ENCODE measurements around the gene RSF1. TPM values are rescaled to one million over a fixed set of nuclear protein-coding genes. Genes with fewer than 3 reads are reported as not detected.

Gene RSF1
- total RNA-seq, 1 experiment from 2014 or later, result 83.0 TPM

DNA sequence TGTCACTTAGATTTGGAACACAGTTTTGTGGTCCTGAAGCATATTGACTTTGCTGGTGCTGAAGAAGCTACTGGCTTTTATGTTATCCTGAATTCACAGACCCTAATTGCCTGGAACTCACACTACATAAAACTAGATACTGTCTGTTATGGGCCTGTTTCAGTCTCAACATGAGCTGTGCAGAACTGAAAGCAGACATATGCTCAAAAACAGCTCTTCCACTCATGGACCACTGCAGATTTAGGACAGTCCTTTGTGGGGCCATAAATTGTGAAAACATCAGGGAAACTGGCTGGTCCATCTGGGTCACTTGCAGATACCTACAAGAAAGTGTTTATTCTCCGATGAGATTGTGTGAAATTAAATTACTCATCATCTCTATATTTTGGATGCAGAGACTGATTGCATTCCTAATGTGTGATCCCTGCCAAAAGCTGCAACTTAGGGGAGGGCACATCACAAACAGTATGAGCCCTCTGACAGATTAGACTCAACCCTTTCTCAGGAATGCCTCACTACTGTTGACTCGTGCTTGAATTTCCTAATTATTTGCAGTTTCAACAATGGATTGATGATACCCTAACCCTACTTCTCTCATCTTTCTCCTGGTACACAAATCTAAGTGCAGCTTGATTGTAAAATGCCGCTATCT lies 172.7 kb downstream of the RSF1 start:
- ATAC-seq (no peak), DNase-seq (ENCODE audit: low read depth, low spot score) (no peak)
- no peaks in the 10 kb centered on the region for H3K36me3 ChIP-seq (ENCODE audit: control insufficient read depth, insufficient read depth, low read length)
- ChIA-PET POLR2A (no interaction called here), CTCF (no interaction called here)
- no peaks in the 10 kb centered on the region for H3K9me3 ChIP-seq (ENCODE audit: control insufficient read depth, insufficient read depth, low read depth, low read length)
- no TSS peak for BruUV-seq (replicated peaks)
- no peaks in the 10 kb centered on the region for H3K4me1 ChIP-seq (ENCODE audit: control insufficient read depth, insufficient read depth, low read length)
- no peak overlapping the region for H3K4me3 ChIP-seq (ENCODE audit: low read depth in 2 of 2, low read length in 2 of 2)
- H3K27me3 ChIP-seq (ENCODE audit: control insufficient read depth, insufficient read depth, low read length), result no peaks in the 10 kb centered on the region
- no peak overlapping the region for H3K27ac ChIP-seq (ENCODE audit: low read length)
- in situ Hi-C loops (cut with HindIII; ENCODE audit: low pct_unique_long_range_greater_than_20kb, low sequenced_read_pairs) (no loop called here), intact Hi-C loops (cut with micrococcal nuclease; ENCODE audit: unreplicated experiment) (no loop called here)
- no peak for TF ChIP-seq POLR2AphosphoS5 (IDR thresholded peaks at IDR 0.05; ENCODE audit: low read depth, low read length)

DNA sequence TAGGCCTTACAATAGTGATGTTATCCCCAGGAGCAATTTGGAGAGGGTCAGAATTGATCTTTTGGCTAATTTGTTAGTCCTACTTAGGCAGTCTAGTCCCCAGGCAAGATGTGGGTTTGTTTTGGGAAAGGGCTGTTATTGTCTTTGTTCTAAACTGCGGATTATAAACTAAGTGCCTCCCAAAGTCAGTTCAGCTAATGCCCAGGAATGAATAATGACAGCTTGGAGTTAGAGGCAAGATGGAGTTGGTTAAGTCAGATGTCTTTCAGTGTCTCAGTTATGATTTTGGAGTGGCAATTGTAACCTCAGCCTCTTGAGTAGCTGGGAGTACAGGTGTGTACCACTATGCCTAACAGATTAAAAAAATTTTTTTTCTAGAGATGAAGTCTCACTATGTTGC lies 175.6 kb downstream of the RSF1 start:
- DNase-seq (ENCODE audit: low read depth, low spot score) (no peak), ATAC-seq (no peak)
- POLR2A ChIA-PET, result interaction anchor here (0.6 kb wide), 1 partner anchor 153 kb away, joined by 5 read pairs; no protein-coding TSS in a partner anchor
- in situ Hi-C loops (cut with HindIII; ENCODE audit: low pct_unique_long_range_greater_than_20kb, low sequenced_read_pairs) (no loop called here), intact Hi-C loops (cut with micrococcal nuclease; ENCODE audit: unreplicated experiment) (no loop called here)
- H3K27ac ChIP-seq (ENCODE audit: low read length), result no peak overlapping the region
- CTCF ChIA-PET, result no interaction called here
- H3K9me3 ChIP-seq (ENCODE audit: control insufficient read depth, insufficient read depth, low read depth, low read length), result no peaks in the 10 kb centered on the region
- H3K27me3 ChIP-seq (ENCODE audit: control insufficient read depth, insufficient read depth, low read length), result no peaks in the 10 kb centered on the region
- TF ChIP-seq SIN3A (IDR thresholded peaks at IDR 0.05; ENCODE audit: borderline replicate concordance, insufficient read depth, low read depth, low read length) (no peak), POLR2AphosphoS5 (IDR thresholded peaks at IDR 0.05; ENCODE audit: low read depth, low read length) (no peak), TCF7L2 (IDR thresholded peaks at IDR 0.05; ENCODE audit: low read depth, low read length) (no peak)
- TF ChIP-seq, protein P1, sequence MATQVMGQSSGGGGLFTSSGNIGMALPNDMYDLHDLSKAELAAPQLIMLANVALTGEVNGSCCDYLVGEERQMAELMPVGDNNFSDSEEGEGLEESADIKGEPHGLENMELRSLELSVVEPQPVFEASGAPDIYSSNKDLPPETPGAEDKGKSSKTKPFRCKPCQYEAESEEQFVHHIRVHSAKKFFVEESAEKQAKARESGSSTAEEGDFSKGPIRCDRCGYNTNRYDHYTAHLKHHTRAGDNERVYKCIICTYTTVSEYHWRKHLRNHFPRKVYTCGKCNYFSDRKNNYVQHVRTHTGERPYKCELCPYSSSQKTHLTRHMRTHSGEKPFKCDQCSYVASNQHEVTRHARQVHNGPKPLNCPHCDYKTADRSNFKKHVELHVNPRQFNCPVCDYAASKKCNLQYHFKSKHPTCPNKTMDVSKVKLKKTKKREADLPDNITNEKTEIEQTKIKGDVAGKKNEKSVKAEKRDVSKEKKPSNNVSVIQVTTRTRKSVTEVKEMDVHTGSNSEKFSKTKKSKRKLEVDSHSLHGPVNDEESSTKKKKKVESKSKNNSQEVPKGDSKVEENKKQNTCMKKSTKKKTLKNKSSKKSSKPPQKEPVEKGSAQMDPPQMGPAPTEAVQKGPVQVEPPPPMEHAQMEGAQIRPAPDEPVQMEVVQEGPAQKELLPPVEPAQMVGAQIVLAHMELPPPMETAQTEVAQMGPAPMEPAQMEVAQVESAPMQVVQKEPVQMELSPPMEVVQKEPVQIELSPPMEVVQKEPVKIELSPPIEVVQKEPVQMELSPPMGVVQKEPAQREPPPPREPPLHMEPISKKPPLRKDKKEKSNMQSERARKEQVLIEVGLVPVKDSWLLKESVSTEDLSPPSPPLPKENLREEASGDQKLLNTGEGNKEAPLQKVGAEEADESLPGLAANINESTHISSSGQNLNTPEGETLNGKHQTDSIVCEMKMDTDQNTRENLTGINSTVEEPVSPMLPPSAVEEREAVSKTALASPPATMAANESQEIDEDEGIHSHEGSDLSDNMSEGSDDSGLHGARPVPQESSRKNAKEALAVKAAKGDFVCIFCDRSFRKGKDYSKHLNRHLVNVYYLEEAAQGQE (IDR thresholded peaks at IDR 0.05; ENCODE audit: insufficient read depth in 1 of 2, low read depth in 2 of 2, low read length in 1 of 2), result no peak
- TF ChIP-seq, protein P2, sequence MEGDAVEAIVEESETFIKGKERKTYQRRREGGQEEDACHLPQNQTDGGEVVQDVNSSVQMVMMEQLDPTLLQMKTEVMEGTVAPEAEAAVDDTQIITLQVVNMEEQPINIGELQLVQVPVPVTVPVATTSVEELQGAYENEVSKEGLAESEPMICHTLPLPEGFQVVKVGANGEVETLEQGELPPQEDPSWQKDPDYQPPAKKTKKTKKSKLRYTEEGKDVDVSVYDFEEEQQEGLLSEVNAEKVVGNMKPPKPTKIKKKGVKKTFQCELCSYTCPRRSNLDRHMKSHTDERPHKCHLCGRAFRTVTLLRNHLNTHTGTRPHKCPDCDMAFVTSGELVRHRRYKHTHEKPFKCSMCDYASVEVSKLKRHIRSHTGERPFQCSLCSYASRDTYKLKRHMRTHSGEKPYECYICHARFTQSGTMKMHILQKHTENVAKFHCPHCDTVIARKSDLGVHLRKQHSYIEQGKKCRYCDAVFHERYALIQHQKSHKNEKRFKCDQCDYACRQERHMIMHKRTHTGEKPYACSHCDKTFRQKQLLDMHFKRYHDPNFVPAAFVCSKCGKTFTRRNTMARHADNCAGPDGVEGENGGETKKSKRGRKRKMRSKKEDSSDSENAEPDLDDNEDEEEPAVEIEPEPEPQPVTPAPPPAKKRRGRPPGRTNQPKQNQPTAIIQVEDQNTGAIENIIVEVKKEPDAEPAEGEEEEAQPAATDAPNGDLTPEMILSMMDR (IDR thresholded peaks at IDR 0.05), result no peak
- BruUV-seq (replicated peaks), result no TSS peak
- H3K36me3 ChIP-seq (ENCODE audit: control insufficient read depth, insufficient read depth, low read length), result no peaks in the 10 kb centered on the region
- H3K4me1 ChIP-seq (ENCODE audit: control insufficient read depth, insufficient read depth, low read length), result no peaks in the 10 kb centered on the region
- no peak overlapping the region for H3K4me3 ChIP-seq (ENCODE audit: low read depth in 2 of 2, low read length in 2 of 2)

DNA sequence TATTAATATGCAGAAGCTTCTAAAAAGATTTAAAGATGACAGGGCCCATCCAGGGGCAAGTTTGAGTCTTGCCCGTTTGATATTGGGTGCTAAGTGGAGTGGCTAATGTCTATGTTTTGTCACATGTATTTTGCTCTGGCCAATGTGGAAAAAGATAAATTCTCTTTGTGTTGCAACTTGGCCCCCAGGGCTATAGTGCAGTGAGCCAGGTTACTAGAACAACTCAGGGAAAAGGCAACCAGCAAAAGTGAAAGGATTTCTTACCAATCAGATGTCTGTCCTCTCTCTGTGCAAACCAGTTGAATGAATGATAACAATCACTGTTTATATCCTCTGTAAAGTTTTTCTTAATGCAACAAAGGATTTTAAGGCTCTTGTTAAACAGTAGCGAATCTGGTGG lies 178.3 kb downstream of the RSF1 start:
- no peaks in the 10 kb centered on the region; the same call in 1 of the 2 replicates for H3K36me3 ChIP-seq (ENCODE audit: control insufficient read depth, insufficient read depth, low read length)
- H3K4me1 ChIP-seq (ENCODE audit: control insufficient read depth, insufficient read depth, low read length), result peaks cover 3% of the 10 kb centered on the region; the same call in 1 of the 2 replicates
- no peak overlapping the region for H3K4me3 ChIP-seq (ENCODE audit: low read depth in 2 of 2, low read length in 2 of 2)
- in situ Hi-C loops (cut with HindIII; ENCODE audit: low pct_unique_long_range_greater_than_20kb, low sequenced_read_pairs) (no loop called here), intact Hi-C loops (cut with micrococcal nuclease; ENCODE audit: unreplicated experiment) (no loop called here)
- TF ChIP-seq SIN3A (IDR thresholded peaks at IDR 0.05; ENCODE audit: borderline replicate concordance, insufficient read depth, low read depth, low read length) (no peak), POLR2AphosphoS5 (IDR thresholded peaks at IDR 0.05; ENCODE audit: low read depth, low read length) (no peak), TCF7L2 (IDR thresholded peaks at IDR 0.05; ENCODE audit: low read depth, low read length) (no peak)
- TF ChIP-seq, protein P1 (IDR thresholded peaks at IDR 0.05; ENCODE audit: insufficient read depth in 1 of 2, low read depth in 2 of 2, low read length in 1 of 2), result no peak
- TF ChIP-seq, protein P2 (IDR thresholded peaks at IDR 0.05), result no peak
- POLR2A ChIA-PET, result interaction anchor here (0.7 kb wide), 1 partner anchor 38 kb away, joined by 10 read pairs; no protein-coding TSS in a partner anchor
- H3K9me3 ChIP-seq (ENCODE audit: control insufficient read depth, insufficient read depth, low read depth, low read length), result no peaks in the 10 kb centered on the region
- DNase-seq (ENCODE audit: low read depth, low spot score) (no peak), ATAC-seq (no peak)
- no peaks in the 10 kb centered on the region for H3K27me3 ChIP-seq (ENCODE audit: control insufficient read depth, insufficient read depth, low read length)
- H3K27ac ChIP-seq (ENCODE audit: low read length), result no peak overlapping the region
- CTCF ChIA-PET, result no interaction called here
- no TSS peak for BruUV-seq (replicated peaks)

Measured in Panc1 (cell line).